Measurements from ENCODE around the gene BAZ1B.
A peak's percentile ranks its signal among the peaks of the same experiment; 100 is the strongest.

The BAZ1B gene

GRCh38 chr7:73519867-73520672, 2.0 kb downstream of the BAZ1B start (continued):
- peak; percentile 68; the same call in 1 of the 2 replicates for TF ChIP-seq ZNF362 (tag by site-specific recombination; IDR thresholded peaks at IDR 0.05)
- no peak for TF ChIP-seq ZNF114 (tag by site-specific recombination; IDR thresholded peaks at IDR 0.05)
- TF ChIP-seq ZBTB17 (tag by site-specific recombination; IDR thresholded peaks at IDR 0.05) = peak; percentile 47; the same call in 1 of the 2 replicates
- peak; percentile 57 for TF ChIP-seq PRDM1 (tag by site-specific recombination; IDR thresholded peaks at IDR 0.05)
- TF ChIP-seq ZNF580 (tag by site-specific recombination; IDR thresholded peaks at IDR 0.05) = peak; percentile 8; the same call in 1 of the 2 replicates

GRCh38 chr7:73518470-73518869, 3.6 kb downstream of the BAZ1B start:
- Histone ChIP-seq H3K27ac (ENCODE audit: extremely low read depth, low read depth, low read length) (no peak overlapping the region), H3K36me3 (ENCODE audit: control insufficient read depth in 2 of 2, insufficient read depth in 1 of 2, low read length in 2 of 2) (peaks cover 38 to 58% of the 10 kb centered on the region in 2 experiments), H3K4me3 (ENCODE audit: low read depth, low read length) (no peak overlapping the region; the same call in 1 of the 2 replicates), H3K4me1 (ENCODE audit: control insufficient read depth, insufficient read depth, low read length) (no peaks in the 10 kb centered on the region), H3K9me3 (ENCODE audit: control insufficient read depth, insufficient read depth, low read depth, low read length) (no peaks in the 10 kb centered on the region)
- CTCF ChIA-PET = interaction anchor here (1.5 kb wide), 1 partner anchor 12 kb away, joined by 3 read pairs; no protein-coding TSS in a partner anchor
- POLR2A ChIA-PET = interaction anchor here (0.6 to 1.2 kb wide), 3 partner anchors 38 to 69 kb away, joined by 3 to 4 read pairs (median 3); partner anchors contain the start of gene TBL2
- TF ChIP-seq OSR2 (tag by site-specific recombination; IDR thresholded peaks at IDR 0.05) = no peak
- peak; percentile 68; the same call in 1 of the 2 replicates for TF ChIP-seq ZNF121 (tag by site-specific recombination; IDR thresholded peaks at IDR 0.05)
- no peak for TF ChIP-seq ZBTB1 (tag by site-specific recombination; IDR thresholded peaks at IDR 0.05)

- POLR2A ChIA-PET = interaction anchor here (0.6 kb wide), 1 partner anchor 69 kb away, joined by 6 read pairs; no protein-coding TSS in a partner anchor
- no peak overlapping the region for H3K27ac ChIP-seq (ENCODE audit: extremely low read depth, low read depth, low read length)
- peak; percentile 34; the same call in 1 of the 2 replicates for TF ChIP-seq TRIM28 (IDR thresholded peaks at IDR 0.05; ENCODE audit: borderline replicate concordance, low read length)
- TF ChIP-seq ZNF658 (tag by site-specific recombination; IDR thresholded peaks at IDR 0.05) = no peak
- no peak for TF ChIP-seq ZNF792 (tag by site-specific recombination; IDR thresholded peaks at IDR 0.05)
- peak; percentile 86 for TF ChIP-seq ZNF121 (tag by site-specific recombination; IDR thresholded peaks at IDR 0.05)
- TF ChIP-seq ZNF513 (tag by site-specific recombination; IDR thresholded peaks at IDR 0.05) = 0 out of 2 replicates have a peak, but pooled peaks have one; percentile 15
- CTCF ChIA-PET = interaction anchor here (1.5 kb wide), 1 partner anchor 13 kb away, joined by 3 read pairs; no protein-coding TSS in a partner anchor
- H3K36me3 ChIP-seq (ENCODE audit: control insufficient read depth in 2 of 2, insufficient read depth in 1 of 2, low read length in 2 of 2) = peaks cover 48 to 67% of the 10 kb centered on the region in 2 experiments
- H3K4me1 ChIP-seq (ENCODE audit: control insufficient read depth, insufficient read depth, low read length) = no peaks in the 10 kb centered on the region
- no peak overlapping the region for H3K4me3 ChIP-seq (ENCODE audit: low read depth, low read length)
- H3K9me3 ChIP-seq (ENCODE audit: control insufficient read depth, insufficient read depth, low read depth, low read length) = no peaks in the 10 kb centered on the region
Measured at GRCh38 chr7:73517241-73517995, 4.7 kb downstream of the BAZ1B start.

GRCh38 chr7:73515178-73515577, 6.9 kb downstream of the BAZ1B start:
- Histone ChIP-seq H3K27ac (ENCODE audit: extremely low read depth, low read depth, low read length) (no peak overlapping the region), H3K4me3 (ENCODE audit: low read depth, low read length) (no peak overlapping the region), H3K36me3 (ENCODE audit: control insufficient read depth in 2 of 2, insufficient read depth in 1 of 2, low read length in 2 of 2) (peaks cover 70 to 78% of the 10 kb centered on the region in 2 experiments), H3K9me3 (ENCODE audit: control insufficient read depth, insufficient read depth, low read depth, low read length) (no peaks in the 10 kb centered on the region), H3K4me1 (ENCODE audit: control insufficient read depth, insufficient read depth, low read length) (no peaks in the 10 kb centered on the region)
- POLR2A ChIA-PET = no interaction called here
- CTCF ChIA-PET = interaction anchor here (1.2 kb wide), 1 partner anchor 63 kb away, joined by 3 read pairs; no protein-coding TSS in a partner anchor
- TF ChIP-seq SCRT2 (tag by site-specific recombination; IDR thresholded peaks at IDR 0.05) = no peak
- no peak for TF ChIP-seq TCF7L2 (IDR thresholded peaks at IDR 0.05; ENCODE audit: borderline replicate concordance, low read depth, low read length)
- no peak for TF ChIP-seq ZSCAN16 (tag by site-specific recombination; IDR thresholded peaks at IDR 0.05)
- TF ChIP-seq OVOL3 (tag by site-specific recombination; IDR thresholded peaks at IDR 0.05) = no peak

Measured in HEK293 (cell line).